H1 (cell line): ENCODE measurements around the gene MYO1F. TPM values are rescaled to one million over a fixed set of nuclear protein-coding genes. Genes with fewer than 3 reads are reported as not detected.

ENCODE experiments used
- CTCF ChIA-PET: fragments of 300-600 bp; sonication (Branson Sonifier 250); formaldehyde crosslinking; loops from one replicate; lab custom pipeline; 2021; ENCODE audit not compliant: partially characterized antibody; lab: Charles Lee
- POLR2A ChIA-PET: fragments of 300-600 bp; sonication (Branson Sonifier 250); formaldehyde crosslinking; loops from one replicate; lab custom pipeline; 2021; ENCODE audit warnings: inconsistent platforms; ENCODE audit not compliant: partially characterized antibody; lab: Charles Lee
- DNase-seq, 2 experiments: peaks; one replicate each; pipeline versions ENCODE4 v3.0.0 to v3.0.0-alpha.2; 2010 to 2022; ENCODE audit warnings: low spot score in 2 of 2, low read depth in 1 of 2, mixed read lengths in 1 of 2
- FAIRE-seq: peaks from 2 replicates; lab custom pipeline; 2011; peaks lifted over from hg19 to GRCh38; lab: Jason Lieb, UNC
- H2AFZ ChIP-seq: 2 replicates; pipeline ENCODE4 v1.8.1; 2012; ENCODE audit warnings: low read length, inconsistent platforms
- H2AK5ac ChIP-seq: 2 replicates; pipeline ENCODE4 v1.6.1; 2013; ENCODE audit warnings: low read depth, low read length
- H2BK120ac ChIP-seq: replicated peaks from 2 replicates; pipeline ENCODE3; 2013; ENCODE audit warnings: low read depth, low read length, inconsistent platforms
- H2BK12ac ChIP-seq: 2 replicates; pipeline ENCODE4 v1.6.1; 2013; ENCODE audit warnings: low read depth, low read length
- H2BK15ac ChIP-seq: 2 replicates; pipeline ENCODE4 v1.6.1; 2013; ENCODE audit warnings: low read length
- H2BK20ac ChIP-seq: 2 replicates; pipeline ENCODE4 v1.6.1; 2013; ENCODE audit warnings: low read length
- H2BK5ac ChIP-seq: 2 replicates; pipeline ENCODE4 v1.6.1; 2013; ENCODE audit warnings: low read depth, low read length
- H3K14ac ChIP-seq: 2 replicates; pipeline ENCODE4 v1.6.1; 2013; ENCODE audit warnings: inconsistent platforms; ENCODE audit not compliant: insufficient read length
- H3K18ac ChIP-seq: 2 replicates; pipeline ENCODE4 v1.6.1; 2013; ENCODE audit warnings: low read length; ENCODE audit errors: extremely low read depth
- H3K23ac ChIP-seq: 2 replicates; pipeline ENCODE4 v1.6.1; 2013; ENCODE audit warnings: inconsistent platforms; ENCODE audit not compliant: insufficient read length
- H3K23me2 ChIP-seq: 2 replicates; pipeline ENCODE4 v1.6.1; 2013; ENCODE audit warnings: low read depth, low read length
- H3K27ac ChIP-seq: 2 replicates; pipeline ENCODE4 v1.6.1; 2011; ENCODE audit warnings: low read depth, low read length, inconsistent platforms
- H3K27me3 ChIP-seq, 4 experiments: replicated peaks in 1 of 4; 1 replicate in 1 of 4; 2 replicates in 3 of 4; pipeline versions ENCODE4 v1.6.1 to v1.8.1; 2011 to 2013; ENCODE audit warnings: low read length in 3 of 4, mild to moderate bottlenecking in 3 of 4, inconsistent platforms in 2 of 4, mixed read lengths in 2 of 4, moderate library complexity in 1 of 4; ENCODE audit not compliant: control insufficient read depth in 3 of 4, insufficient read depth in 3 of 4; ENCODE audit errors: extremely low read depth in 1 of 4
- H3K36me3 ChIP-seq, 4 experiments: 2 replicates each; pipeline versions ENCODE4 v1.6.1 to v1.8.1; 2011 to 2013; ENCODE audit warnings: mild to moderate bottlenecking in 4 of 4, low read length in 3 of 4, moderate library complexity in 2 of 4, control low read depth in 1 of 4, inconsistent platforms in 1 of 4; ENCODE audit not compliant: insufficient read depth in 4 of 4, control insufficient read depth in 2 of 4
- H3K4ac ChIP-seq: replicated peaks from 2 replicates; pipeline ENCODE3; 2013; ENCODE audit warnings: low read length, low read depth, mixed read lengths, inconsistent platforms; ENCODE audit not compliant: insufficient read length
- H3K4me1 ChIP-seq, 4 experiments: replicated peaks in 1 of 4; 1 replicate in 1 of 4; 2 replicates in 3 of 4; pipeline versions ENCODE4 v1.6.1 to v1.8.1; 2011 to 2013; ENCODE audit warnings: low read length in 3 of 4, inconsistent platforms in 2 of 4, mixed read lengths in 1 of 4; ENCODE audit not compliant: insufficient read depth in 4 of 4, control insufficient read depth in 3 of 4
- H3K4me2 ChIP-seq, 2 experiments: 2 replicates each; pipeline versions ENCODE4 v1.6.1 to v1.8.1; 2011 to 2013; ENCODE audit warnings: low read depth in 2 of 2, low read length in 2 of 2, control low read depth in 1 of 2, inconsistent platforms in 1 of 2, mild to moderate bottlenecking in 1 of 2; ENCODE audit not compliant: insufficient read depth in 1 of 2
- H3K4me3 ChIP-seq, 4 experiments: fragments of 200-600, 300-600 bp in 1 of 4; sonication (generic), shearing (Covaris generic), sonication (Bioruptor Twin) in 1 of 4; 2 replicates each; pipeline versions ENCODE4 v1.5.1 to v1.8.1; 2011 to 2016; ENCODE audit warnings: low read length in 4 of 4, low read depth in 3 of 4, control low read depth in 2 of 4, inconsistent platforms in 2 of 4, mild to moderate bottlenecking in 2 of 4, mixed read lengths in 1 of 4, moderate library complexity in 1 of 4; ENCODE audit not compliant: insufficient read depth in 2 of 4; ENCODE audit errors: extremely low read depth in 1 of 4
- H3K56ac ChIP-seq: replicated peaks from 2 replicates; pipeline ENCODE3; 2013; ENCODE audit warnings: low read depth, mild to moderate bottlenecking, mixed read lengths, low read length, inconsistent platforms; ENCODE audit not compliant: insufficient read length
- H3K79me1 ChIP-seq: 2 replicates; pipeline ENCODE4 v1.6.1; 2013; ENCODE audit warnings: low read depth, low read length, control low read depth
- H3K79me2 ChIP-seq, 2 experiments: 2 replicates each; pipeline versions ENCODE4 v1.6.1 to v1.8.1; 2012 to 2013; ENCODE audit warnings: low read length in 2 of 2, mild to moderate bottlenecking in 2 of 2, inconsistent platforms in 1 of 2; ENCODE audit not compliant: insufficient read depth in 2 of 2, control insufficient read depth in 1 of 2
- H3K9ac ChIP-seq, 4 experiments: replicated peaks in 1 of 4; 1 replicate in 1 of 4; 2 replicates in 3 of 4; pipeline versions ENCODE4 v1.6.1 to v1.8.1; 2011 to 2013; ENCODE audit warnings: low read depth in 3 of 4, low read length in 3 of 4, control low read depth in 2 of 4, mild to moderate bottlenecking in 2 of 4, moderate library complexity in 2 of 4, inconsistent platforms in 1 of 4; ENCODE audit errors: extremely low read depth in 1 of 4
- H3K9me3 ChIP-seq, 2 experiments: 2 replicates each; pipeline versions ENCODE4 v1.6.1 to v1.8.1; 2012 to 2013; ENCODE audit warnings: mild to moderate bottlenecking in 2 of 2, moderate library complexity in 2 of 2, control low read depth in 1 of 2, inconsistent platforms in 1 of 2, low read depth in 1 of 2, low read length in 1 of 2, mixed read lengths in 1 of 2; ENCODE audit not compliant: insufficient read depth in 2 of 2
- H4K20me1 ChIP-seq, 2 experiments: replicated peaks in 1 of 2; 2 replicates each; pipeline versions ENCODE3 to v1.8.1; 2011 to 2013; ENCODE audit warnings: inconsistent platforms in 2 of 2, low read length in 2 of 2, mild to moderate bottlenecking in 1 of 2; ENCODE audit not compliant: insufficient read depth in 2 of 2, control insufficient read depth in 1 of 2
- H4K5ac ChIP-seq: 2 replicates; pipeline ENCODE4 v1.6.1; 2013; ENCODE audit warnings: low read length, low read depth, mixed read lengths, inconsistent platforms; ENCODE audit not compliant: insufficient read length
- H4K8ac ChIP-seq: 2 replicates; pipeline ENCODE4 v1.8.0; 2013; ENCODE audit warnings: mild to moderate bottlenecking, moderate library complexity, low read length, inconsistent platforms; ENCODE audit not compliant: insufficient read depth; ENCODE audit errors: extremely low read depth
- H4K91ac ChIP-seq: replicated peaks from 2 replicates; pipeline ENCODE3; 2013; ENCODE audit warnings: low read length, mixed read lengths, inconsistent platforms; ENCODE audit not compliant: insufficient read length
- ATF3 ChIP-seq: IDR thresholded peaks from 2 replicates; pipeline ENCODE4 v1.6.1; 2011; ENCODE audit warnings: low read depth, mild to moderate bottlenecking, low read length; ENCODE audit not compliant: insufficient read depth
- NRF1 ChIP-seq: IDR thresholded peaks from 2 replicates; pipeline ENCODE4 v1.6.1; 2011; ENCODE audit warnings: mild to moderate bottlenecking, low read depth, low read length, improper control_type of control experiment
- SRF ChIP-seq: IDR thresholded peaks from 2 replicates; pipeline ENCODE4 v1.6.1; 2011; ENCODE audit warnings: mild to moderate bottlenecking, low read depth, low read length, moderate library complexity
- USF2 ChIP-seq: IDR thresholded peaks from 2 replicates; pipeline ENCODE4 v1.6.1; 2011; ENCODE audit warnings: low read length, improper control_type of control experiment
- WGBS, 2 experiments: shearing (Covaris generic) in 1 of 2; methylation state at CpG; one replicate each; pipeline versions ENCODE4 v1.1.6 to v1.1.7; 2013 to 2015; ENCODE audit warnings: low lambda C conversion rate in 2 of 2, mixed read lengths in 2 of 2, inconsistent platforms in 1 of 2, low coverage in 1 of 2, missing lambda C conversion rate in 1 of 2; ENCODE audit not compliant: insufficient replicate concordance in 2 of 2, insufficient coverage in 1 of 2, insufficient read length in 1 of 2; ENCODE audit errors: extremely low coverage in 1 of 2, missing lambda C conversion rate in 1 of 2; 5-methylcytosine and 5-hydroxymethylcytosine counted together
- polyA plus RNA-seq, 7 experiments: library from polyadenylated mRNA; depleted of rRNA in 3 of 7; stranded (reverse) in 5 of 7; unstranded in 2 of 7; fragments of >200 nt in 5 of 7; fragments of 200-250 nt in 2 of 7; gene quantifications; 1 replicate in 5 of 7; 2 replicates in 1 of 7; 4 replicates in 1 of 7; pipeline versions ENCODE4 v1.2.1 to v1.2.3, GENCODE V29; 2011 to 2013; ENCODE audit warnings: missing spikeins in 2 of 7, mixed read lengths in 2 of 7
- total RNA-seq: library from RNA; stranded (reverse); fragmentation: NEBNext Ultra II Directional; extraction: Animal tissue kit (Norgen Biotek cat#: 25700); gene quantifications from 2 replicates; pipeline ENCODE4 v1.2.1, GENCODE V29; 2021

The MYO1F gene
- total and polyA plus RNA-seq, 2 of the 8 experiments (the other 6 are each of a cell fraction or from before 2014, with no cell fraction given), result 1.4 to 4.6 TPM

GRCh38 chr19:8483165-8483564 is 94.1 kb downstream of the MYO1F start:
- no peak overlapping the region for H4K91ac ChIP-seq
- no peaks in the 10 kb centered on the region; a peak in 1 of 7 replicates for H3K4me1 ChIP-seq
- H3K23ac ChIP-seq, result no peak overlapping the region
- TF ChIP-seq SRF (no peak), NRF1 (no peak), USF2 (no peak), ATF3 (no peak)
- no peak overlapping the region for H2BK20ac ChIP-seq
- H2BK5ac ChIP-seq, result no peak overlapping the region
- no peak overlapping the region for H2BK15ac ChIP-seq
- ChIA-PET CTCF (interaction anchor here (0.6 to 2.5 kb wide), 6 partner anchors 13 to 97 kb away, joined by 3 to 9 read pairs (median 5); no protein-coding TSS in a partner anchor), POLR2A (interaction anchor here (0.9 to 6.4 kb wide), 4 partner anchors 10 to 37 kb away, joined by 5 to 54 read pairs (median 5); partner anchors contain the start of gene HNRNPM)
- H3K9me3 ChIP-seq, result no peaks in the 10 kb centered on the region
- H3K4ac ChIP-seq, result no peak overlapping the region
- H3K27me3 ChIP-seq, result no peaks in the 10 kb centered on the region
- H3K18ac ChIP-seq, result no peak overlapping the region
- peaks cover 1 to 59% of the 10 kb centered on the region in 2 experiments; a peak in 3 of 4 replicates for H3K79me2 ChIP-seq
- 97% methylated on average over 8 of the region's 8 CpGs; no CpG with 5 or more reads in 1 of the 2 experiments for WGBS, 2 experiments
- no peak overlapping the region for H3K4me2 ChIP-seq
- peaks cover 33 to 76% (median 52%) of the 10 kb centered on the region in 4 experiments for H3K36me3 ChIP-seq
- no peak overlapping the region for H4K5ac ChIP-seq
- peaks cover 28 to 48% of the 10 kb centered on the region in 2 experiments for H4K20me1 ChIP-seq
- FAIRE-seq (no peak), DNase-seq (no peak)
- no peak overlapping the region for H3K56ac ChIP-seq
- peaks cover 29% of the 10 kb centered on the region for H3K79me1 ChIP-seq
- H3K9ac ChIP-seq, result no peak overlapping the region
- no peak overlapping the region for H2BK120ac ChIP-seq
- H2AK5ac ChIP-seq, result no peak overlapping the region
- H2AFZ ChIP-seq, result no peak overlapping the region
- H3K23me2 ChIP-seq, result no peaks in the 10 kb centered on the region; the same call in 1 of the 2 replicates
- H3K4me3 ChIP-seq, result no peak overlapping the region
- H2BK12ac ChIP-seq, result no peak overlapping the region
- H3K27ac ChIP-seq, result no peak overlapping the region
- no peak overlapping the region for H3K14ac ChIP-seq
- H4K8ac ChIP-seq, result no peak overlapping the region
